HG03103 (cell line): ENCODE results near the gene POLR3B.
"Not testable (repeated sequence)": the region's sequence is repeated elsewhere in the genome, so short reads cannot be mapped to it uniquely, and the experiment has no call there.

Experiments used
- ATAC-seq: cut with Tn5 transposase; IDR thresholded peaks from one replicate; pipeline ENCODE4 v1.9.1; 2021; ENCODE audit warnings: low read depth; ENCODE audit not compliant: unreplicated experiment

POLR3B gene

DNA sequence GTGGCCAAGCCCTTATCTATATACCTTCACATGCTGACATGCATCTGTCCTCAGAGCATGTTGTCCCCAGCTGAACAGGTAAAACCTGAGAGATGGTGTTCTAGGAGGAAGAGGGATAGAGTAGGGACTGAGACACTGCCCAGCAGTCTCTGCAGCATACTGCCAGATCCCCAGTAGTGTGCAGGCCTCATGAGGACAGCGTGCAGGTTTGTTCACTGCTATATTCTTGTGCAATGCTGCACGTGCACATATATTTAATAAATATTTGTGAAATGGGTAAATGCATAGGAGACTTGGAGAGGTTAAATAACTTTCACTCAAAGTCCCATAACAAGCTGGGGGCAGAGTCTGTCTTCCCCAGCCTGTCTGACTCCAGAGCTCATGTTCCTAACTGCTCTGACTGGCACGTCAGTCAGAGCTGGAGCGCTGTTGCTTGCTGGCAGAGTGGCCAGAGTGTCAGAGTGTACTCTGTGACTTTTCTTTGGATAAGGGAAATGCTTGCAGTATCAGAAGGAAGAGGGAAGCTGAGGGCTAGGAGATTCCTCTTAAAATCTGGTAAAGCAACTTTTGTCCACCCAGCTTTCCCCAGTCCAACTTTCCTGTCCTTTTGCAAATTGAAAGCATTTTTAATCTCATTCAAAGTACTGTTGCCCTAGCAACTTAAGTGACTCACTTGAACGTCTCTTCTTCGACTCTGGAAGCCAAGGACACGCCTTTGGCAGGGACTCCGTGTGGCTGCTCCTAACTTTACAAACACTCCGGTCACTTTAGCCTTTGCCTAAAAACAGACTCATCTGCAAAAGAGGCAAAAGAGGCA lies 14.9 kb upstream of the POLR3B start:
- no peak for ATAC-seq

DNA sequence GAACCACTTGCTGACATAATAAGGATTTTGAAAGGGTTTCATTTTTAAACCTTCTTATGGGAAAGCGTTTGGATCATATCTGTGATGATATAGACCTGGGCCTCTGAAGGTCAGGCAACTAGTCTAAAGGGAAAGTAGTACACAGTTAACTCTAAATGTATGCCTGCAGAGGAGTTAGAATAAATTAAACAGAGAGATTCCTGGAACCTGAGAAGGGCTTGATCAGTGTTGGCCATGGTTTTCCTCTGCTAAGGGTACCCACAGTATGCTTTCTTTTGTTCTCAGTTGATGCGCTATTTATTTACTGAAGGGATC lies 14.4 kb upstream of the POLR3B start:
- no peak for ATAC-seq

DNA sequence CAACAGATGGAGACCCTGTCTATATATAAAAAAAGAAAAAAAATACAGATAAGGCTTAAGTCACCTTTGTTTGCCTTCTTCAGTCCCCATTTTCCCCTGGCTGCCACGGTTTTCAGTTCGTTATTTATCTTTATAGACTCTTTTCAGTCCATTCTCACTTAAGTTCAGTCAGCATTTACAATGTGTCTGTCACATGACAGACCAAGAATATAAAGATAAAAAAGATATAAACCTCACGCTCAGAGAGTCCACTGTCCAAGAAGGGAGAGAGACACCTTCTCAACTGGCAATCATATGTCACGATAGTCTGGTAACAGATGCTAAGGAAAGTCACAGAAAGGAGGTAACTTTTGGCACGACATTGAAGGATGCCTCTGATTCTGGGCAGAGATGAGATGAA lies 13.4 kb upstream of the POLR3B start:
- no peak for ATAC-seq

DNA sequence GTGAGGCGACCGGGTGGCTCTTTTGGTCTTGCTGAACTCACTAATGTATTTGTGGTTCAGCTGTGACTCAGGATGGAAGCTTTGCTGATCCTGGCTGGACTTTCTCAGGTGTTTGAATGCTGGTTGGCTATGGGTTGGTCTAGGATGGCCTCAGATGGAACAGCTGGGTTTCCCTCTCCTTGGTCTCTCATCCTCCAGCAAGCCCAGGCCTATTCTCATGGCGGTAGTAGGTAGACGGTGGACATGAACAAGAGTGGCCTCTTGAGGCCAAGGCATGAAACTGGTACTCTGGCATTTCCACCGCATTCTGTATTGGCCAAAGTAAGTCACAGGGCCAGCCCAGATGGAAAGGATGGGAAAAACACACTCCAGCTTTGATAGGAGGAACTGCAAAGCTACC lies 11.8 kb upstream of the POLR3B start:
- no peak for ATAC-seq

DNA sequence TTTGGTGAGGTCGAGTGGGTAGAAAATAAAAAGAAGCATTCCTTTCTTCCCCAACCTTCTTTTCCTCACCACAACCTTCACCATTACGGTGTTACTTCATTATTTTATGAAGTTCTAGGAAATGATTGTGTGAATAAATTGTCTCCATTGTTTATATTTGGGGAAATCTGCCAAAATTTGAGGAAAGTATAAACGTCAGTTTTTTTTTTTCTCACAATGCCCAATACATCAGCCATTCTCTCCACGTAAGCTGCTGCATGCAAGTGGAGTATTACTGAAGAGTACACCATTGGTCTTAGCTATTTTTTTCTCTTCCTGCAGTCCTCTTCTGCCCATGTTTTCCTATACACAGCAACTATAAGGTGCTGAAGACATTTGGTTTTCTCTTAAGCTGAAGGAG lies 9.1 kb upstream of the POLR3B start:
- no peak for ATAC-seq

DNA sequence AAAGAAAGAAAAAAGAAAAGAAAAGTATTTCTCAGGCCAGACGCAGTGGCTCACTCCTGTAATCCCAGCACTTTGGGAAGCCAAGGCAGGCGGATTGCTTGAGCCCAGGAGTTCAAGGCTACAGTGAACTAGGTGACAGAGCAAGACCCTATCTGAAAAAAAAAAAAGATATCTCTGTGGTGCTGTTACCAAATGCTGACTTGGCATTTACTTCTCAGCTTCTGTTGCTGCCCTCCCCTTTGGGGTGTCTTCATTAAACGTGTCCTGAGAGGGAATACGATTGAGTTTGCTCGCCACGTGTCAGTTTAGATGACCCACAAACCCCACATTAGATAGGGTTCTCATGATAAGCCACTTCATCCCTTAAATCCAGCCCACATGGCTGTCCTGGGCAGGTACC lies 4.4 kb upstream of the POLR3B start:
- ATAC-seq = no peak

DNA sequence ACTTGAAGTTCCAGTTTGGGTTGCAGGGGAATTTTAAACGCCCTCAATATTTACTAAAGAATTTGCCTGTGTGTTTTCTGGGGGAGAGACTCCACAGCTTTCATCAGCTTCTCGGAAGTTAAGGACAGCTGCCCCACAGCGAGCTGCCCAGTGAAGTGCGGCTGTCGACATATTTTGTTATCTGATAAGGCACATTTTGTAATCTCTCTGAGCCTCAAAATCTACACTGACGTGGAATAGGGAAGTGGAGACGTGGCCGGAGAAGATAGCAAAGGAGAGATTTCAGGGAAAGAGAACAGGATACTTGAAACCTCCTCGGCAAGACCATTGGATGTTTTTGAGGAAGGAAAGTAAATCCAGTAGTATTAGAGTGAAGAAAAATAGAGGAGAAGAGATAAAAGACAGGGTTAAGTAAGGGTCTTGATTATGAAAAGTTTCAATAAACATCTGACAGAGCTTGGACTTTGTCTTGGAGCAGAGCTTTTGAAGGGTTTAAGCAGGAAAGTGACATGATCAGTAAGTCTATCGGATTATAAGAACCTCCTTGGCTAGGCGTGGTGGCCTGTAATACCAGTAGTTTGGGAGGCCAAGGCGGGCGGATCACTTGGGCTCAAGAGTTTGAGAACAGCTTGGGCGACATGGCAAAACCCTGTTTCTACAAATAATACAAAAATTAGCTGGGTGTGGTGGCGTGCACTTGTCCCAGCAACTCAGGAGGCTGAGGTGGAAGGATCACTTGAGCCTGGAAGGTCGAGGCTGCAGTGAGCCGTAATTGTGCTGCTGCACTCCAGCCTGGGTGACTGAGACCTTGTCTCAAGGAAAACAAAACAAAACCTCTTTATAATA lies 1.1 kb downstream of the POLR3B start:
- peak; percentile 12 for ATAC-seq

DNA sequence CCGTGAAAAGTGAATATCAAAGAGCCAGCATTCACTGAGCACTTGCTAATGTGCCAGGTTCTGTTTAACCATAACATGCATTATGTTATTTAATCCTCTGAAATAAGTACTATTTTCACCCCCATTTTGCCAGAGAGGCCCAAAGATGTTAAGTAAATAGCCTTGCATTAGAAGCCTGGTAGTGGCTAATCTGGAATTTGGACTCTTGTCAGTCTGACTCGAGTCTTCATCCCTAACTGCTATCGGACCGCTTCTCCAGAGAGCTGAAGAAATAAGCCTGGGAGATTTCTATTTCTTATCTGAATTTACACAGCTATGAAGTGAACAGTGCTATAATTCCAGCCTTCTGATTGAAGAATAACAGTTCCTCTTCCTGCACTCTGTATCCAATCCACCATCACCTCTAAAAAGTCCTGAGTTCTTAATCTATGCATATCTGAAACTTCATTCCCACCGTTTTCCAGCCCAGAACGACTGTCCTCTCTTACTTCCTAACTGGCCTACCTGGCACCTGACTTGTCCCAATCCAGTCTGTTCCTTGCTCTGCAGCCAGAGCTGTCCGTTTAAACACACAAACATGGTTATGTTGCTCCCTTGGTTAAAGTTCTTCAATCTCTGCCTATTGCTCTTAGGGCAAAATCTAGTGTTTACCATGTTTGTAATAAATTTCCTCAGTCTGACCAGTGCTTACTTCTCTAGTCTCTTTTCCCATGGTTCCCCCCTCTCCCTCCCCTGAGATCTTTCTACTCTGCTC lies 2.3 kb downstream of the POLR3B start:
- ATAC-seq = no peak

DNA sequence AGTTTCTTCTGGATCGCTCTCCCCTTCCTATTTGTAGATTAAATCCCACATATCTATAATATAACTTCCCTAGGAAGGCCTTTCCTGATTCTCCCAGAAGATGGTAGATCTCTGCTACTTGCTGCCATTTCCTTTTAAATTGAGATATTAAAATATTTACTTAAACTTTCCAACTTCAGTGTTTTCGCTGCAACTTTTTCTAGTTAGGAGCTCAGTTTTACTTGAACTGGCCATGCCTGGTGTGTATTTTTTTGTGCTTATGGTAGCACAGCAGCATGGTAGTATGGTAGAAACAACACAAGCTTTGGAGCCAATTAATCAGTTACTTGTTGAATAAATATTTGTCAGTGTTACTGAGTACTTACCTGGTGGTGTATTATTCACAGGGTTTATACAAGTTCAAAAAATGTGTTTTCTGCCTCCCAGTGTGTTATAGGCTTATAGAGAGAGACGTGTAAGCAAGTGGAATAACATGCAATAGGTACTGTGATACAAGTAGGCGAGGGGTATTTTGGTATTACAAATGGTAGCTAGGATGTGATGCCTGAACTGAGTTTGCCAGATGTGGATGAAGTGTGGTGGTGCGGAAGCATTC lies 2.9 kb downstream of the POLR3B start:
- no peak for ATAC-seq

DNA sequence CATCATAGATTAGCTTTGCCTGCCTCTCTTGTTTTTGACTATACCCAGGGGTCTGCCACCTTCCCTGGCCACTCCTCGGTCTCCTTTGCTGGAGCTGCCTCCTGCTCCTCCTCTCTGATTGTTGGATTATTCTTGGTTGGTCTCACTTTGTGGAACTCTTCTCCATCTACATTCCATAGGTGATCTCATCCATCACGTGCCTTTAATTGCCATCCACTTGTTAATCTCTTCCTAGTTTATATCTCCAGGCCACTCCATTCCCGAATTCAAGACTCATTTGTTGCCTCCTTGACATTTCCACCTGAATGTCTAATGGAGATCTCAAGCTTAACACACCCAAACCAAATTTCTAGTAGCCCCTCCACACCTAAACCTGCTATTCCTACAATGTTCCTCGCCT lies 5.4 kb downstream of the POLR3B start:
- no peak for ATAC-seq

DNA sequence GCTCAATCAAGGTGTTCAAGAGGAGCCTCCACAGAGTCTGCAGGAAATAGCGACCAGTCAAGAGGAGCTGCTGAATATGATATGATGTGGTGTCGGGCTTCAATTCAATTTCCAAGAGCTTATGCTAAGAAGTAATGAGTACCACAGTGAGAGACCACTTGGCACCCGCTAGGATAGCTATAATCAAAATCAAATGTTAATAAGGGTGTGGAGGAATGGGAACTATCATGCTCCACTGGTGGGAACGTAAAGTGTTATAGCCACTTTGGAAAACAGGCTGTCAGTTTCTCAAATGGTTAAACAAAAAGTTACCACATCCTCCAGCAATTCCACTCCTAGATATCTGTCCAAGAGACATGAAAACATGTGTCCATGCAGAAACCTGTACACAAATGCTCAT lies 6.7 kb downstream of the POLR3B start:
- no peak for ATAC-seq

DNA sequence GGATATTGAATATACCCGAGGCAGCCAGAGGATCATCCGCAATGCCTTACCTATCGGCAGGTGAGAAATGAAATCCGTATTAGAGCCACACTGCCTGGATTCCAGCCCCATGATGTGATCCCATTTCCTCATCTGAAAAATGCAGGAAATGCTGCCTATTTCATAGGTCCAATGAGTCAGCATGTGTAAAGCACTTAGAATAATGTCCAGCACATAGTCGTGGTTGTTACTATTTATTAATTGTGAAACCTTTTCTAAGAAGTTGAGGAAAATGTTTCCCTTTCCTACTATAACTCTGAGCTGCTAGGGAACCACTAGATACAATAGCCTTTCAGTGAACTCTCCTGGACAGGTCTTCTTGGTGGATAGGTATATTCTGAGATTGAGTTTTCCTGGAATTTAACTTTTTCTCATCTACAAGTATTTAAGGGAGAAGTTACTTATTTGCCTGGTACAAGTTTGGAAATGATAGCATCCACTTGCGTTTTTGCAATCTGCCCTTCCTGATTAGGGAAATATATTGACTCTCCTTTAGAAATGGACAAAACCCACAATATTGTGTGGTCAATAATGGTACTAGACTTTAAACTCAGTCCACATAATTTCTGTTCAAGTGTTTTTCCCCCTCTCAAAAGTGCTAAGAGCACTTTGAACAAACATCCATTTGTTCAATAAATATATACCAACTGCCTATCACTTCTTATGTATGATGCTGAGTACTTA lies 12.2 kb downstream of the POLR3B start:
- ATAC-seq = no peak

DNA sequence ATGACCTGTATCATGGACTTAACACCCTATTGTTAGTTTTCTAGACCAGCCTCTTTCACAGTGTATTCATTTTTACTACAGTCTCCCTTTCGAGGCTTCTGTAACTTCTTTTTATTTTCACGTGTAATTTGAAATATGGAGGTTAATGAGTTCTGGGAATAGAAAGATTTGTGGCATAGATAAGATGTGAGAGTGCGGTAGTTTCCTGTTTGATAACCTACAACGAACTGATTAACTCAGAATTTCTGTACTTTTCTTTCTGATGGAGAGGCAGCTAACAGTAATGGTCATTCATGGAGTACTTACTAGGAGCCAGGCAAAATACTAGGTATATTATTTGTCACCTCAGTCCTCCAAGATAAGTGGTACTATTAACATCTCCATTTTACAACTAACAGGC lies 21.2 kb downstream of the POLR3B start:
- no peak for ATAC-seq

DNA sequence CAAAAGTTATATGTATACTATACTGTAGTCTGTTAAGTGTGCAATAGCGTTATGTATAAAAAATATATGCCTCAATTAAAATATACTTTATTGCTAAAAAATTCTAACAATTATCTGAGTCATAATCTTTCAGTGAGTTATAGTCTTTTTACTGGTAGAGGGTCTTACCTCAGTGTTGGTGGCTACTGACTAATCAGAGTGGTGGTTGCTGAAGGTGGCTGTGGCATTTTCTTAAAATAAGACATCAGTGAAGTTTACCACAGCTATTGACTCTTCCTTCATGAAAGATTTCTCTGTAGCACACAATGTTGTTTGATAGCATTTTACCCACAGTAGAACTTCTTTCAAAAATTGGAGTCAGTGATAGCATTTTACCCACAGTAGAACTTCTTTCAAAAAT lies 23.4 kb downstream of the POLR3B start:
- no peak for ATAC-seq

DNA sequence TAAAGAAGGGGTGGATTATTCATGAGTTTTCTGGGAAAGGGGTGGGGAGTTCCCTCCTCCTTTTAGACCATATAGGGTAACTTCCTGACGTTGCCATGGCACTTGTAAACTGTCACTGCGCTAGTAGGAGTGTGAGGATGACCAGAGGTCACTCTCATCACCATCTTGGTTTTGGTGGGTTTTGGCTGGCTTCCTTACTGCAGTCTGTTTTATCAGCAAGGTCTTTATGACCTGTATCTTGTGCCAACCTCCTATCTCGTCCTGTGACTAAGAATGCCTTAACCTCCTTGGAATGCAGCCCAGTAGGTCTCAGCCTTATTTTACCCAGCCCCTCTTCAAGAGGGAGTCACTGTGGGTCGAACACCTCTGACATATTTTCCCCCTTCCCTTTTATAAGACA lies 24.3 kb downstream of the POLR3B start:
- not testable (repeated sequence) for ATAC-seq

DNA sequence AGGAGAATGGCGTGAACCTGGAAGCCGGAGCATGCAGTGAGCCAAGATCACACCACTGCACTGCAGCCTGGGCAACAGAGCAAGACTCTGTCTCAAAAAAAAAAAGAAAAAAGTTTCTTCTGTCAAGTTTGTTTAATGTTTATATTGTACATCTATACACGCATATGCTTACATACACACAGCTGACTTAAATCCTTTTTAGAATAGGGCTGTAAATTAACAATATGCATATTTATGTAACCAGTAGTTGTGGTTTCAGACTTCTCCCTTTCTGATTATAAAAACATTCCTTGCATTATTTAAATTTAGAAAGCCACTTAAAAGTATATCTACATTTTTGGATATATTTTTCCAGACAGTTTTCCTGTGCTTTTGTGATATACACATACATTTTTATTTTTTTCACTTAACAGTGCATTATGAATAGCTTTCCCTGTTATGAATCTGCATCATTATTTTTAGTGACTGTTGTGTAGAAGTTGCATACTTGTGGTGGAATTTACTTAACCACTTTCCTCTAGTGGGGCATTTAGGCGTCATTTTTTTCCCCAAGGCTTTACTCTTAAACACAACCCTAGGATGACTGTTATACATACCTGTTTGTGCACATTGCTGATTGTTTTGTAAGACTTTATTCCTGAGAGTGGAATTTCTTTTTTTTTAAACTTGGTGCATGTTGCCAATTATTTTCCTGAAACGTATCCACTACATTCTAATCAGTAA lies 29.4 kb downstream of the POLR3B start:
- ATAC-seq = no peak

DNA sequence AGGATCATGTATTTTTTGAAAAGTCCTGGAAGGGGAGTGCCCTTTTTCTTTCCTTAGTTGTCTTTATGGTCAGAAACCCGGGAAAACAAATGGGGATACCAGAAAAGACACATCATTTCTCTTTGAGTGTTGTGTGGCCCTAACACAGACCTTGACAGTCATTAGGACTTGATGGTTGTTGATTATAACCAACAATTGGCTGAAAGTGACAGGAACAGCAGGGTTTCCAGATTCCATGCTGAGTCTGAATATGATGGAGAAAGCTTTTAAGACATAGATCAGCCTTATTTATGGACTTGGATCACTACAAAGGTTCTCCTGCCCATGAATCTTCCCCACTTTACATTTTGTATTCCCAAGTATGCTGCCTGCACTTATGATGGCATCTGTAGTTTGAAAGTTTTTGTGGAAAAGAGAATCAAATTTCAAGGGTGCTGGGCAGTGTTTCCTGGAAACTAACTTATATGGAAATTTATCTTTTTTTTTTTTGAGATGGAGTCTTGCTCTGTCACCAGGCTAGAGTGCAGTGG lies 30.4 kb downstream of the POLR3B start:
- ATAC-seq = no peak

DNA sequence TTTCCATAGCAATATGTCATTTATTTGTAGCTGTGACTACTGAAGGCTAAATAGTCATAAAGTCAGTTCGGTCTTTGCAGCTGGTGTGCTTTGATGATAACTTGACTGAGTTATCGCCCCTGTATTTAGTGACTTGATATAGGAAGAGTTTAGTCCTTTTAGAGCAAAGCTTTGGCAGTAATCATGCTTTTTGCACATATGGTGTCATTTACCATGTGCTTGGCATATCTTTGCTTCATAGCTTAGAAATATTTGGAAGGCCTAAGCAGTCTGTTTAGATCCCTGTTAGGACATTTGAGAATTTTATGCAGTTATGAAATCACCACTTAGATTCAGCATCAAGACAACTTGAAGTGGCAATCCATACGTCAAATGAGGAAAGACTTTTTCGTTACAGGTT lies 31.6 kb downstream of the POLR3B start:
- ATAC-seq = no peak

DNA sequence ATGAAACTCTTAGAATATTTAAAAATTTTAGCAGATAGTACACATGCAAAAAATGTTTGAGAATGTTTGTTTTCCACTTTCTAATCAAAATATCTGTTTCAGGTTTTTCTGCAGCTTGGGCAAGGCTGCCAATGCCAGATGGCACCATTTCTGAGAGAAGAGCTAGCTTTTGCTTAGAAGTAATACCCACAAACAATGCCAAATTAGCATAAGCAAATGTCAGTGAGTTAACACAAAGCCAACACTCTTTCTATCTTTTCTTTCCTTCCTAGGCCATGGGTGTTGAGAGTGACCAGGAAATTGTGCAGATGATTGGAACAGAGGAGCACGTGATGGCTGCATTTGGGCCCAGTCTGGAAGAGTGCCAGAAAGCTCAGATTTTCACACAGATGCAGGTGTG lies 35.2 kb downstream of the POLR3B start:
- ATAC-seq = no peak

DNA sequence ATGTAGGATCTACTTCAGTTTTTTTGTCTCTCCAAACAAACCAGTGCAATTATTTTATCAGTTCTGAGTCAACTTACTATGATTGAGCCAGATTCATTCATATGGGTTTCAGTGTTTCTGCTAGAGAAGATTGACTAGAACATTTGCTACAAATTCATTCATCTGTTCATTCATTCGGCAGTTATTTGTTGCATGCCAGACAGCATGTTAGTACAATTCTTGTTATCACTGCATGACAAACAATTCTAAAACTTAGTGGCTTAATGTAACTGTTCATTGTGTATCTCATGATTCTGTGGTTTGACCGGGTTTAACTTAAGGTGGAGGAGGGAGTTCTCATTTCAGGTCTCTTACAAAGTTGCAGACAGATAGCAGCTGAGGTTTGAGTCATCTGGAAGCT lies 52.3 kb downstream of the POLR3B start:
- ATAC-seq = no peak
